ENCODE results near the gene TMOD4.
"Not testable (repeated sequence)": the region's sequence is repeated elsewhere in the genome, so short reads cannot be mapped to it uniquely, and the experiment has no call there.

Gene TMOD4

DNA sequence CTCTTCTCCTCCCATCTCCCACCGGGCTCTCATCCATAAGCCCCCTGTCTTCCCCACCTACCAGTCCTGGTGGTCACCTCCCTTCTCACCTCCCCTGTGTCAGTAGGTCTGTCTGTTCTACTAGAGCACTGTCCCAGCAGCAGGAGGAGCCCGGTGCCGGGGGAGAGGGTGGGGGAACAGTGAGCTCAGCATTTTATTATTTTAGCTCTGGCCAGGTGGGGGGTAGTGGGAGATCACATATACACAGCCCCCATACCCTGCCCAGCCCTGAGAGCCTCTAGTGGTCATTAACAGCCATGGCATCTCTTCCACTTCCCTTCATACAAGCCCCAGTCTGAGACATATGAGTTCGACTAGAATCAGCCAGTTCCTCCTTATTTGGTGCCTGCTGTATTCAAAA is at the start of gene TMOD4:
Gene TMOD4 (minus strand): TSS at position 119 of the 400 bp plus-strand sequence. CDS start 1,106 bp downstream, outside the sequence.
- DNase-seq: no peak

DNA sequence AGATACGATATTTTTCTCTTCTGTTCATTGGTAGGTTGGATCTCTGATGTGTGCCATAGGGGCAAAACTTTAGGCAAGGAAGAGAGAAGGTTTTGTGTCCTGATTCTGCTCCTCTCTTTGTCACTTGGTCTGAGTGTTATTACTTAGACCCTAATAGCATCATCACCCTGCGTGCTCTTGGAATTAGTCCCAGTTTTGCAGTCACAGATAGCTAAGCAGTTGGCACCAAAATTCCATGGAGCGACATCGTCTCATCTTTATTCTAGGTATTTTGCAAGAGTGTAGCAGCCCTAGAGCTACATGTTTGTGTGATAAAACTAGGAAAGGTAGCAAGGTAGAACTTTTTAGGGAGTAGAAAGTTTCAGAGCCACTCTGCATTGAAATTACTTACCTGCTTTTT is 46.3 kb upstream of the TMOD4 start:
- DNase-seq: no peak

DNA sequence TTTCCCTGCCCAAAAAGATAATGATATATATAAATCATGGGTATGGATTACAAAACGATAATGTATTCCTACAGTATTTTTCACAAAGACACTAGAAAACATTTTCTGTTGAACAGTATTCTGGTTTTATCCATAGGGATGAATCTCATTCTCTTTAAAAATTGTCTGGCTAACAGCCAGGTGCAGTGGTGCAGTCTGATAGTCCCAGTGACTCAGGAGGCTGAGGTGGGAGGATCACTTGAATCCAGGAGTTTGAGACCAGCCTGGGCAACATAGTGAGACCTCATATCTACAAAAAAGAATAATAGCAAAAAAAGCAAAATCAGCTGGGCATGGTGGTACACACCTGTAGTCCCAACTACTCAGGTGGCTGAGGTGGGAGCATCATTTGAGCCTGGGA is 45.8 kb upstream of the TMOD4 start:
- DNase-seq: no peak

DNA sequence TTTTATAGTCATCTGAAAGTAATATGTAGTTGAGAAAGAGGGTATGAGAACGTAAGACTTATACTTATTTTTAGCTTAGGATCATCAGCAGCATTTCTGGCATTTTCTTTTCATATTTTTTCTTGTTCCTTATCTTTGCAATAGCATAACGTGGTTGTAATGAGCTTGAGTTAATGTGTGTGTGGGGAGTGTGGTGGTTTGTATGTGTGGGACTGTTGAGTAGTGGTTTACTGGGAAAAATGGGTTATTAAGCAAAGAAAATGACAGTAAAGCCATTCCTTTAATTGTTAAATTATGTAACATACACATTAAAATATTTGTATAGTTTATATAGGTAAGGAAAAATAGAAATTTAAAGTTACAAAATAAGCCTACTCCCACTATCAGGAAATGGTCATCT is 37.8 kb upstream of the TMOD4 start:
- DNase-seq: no peak

DNA sequence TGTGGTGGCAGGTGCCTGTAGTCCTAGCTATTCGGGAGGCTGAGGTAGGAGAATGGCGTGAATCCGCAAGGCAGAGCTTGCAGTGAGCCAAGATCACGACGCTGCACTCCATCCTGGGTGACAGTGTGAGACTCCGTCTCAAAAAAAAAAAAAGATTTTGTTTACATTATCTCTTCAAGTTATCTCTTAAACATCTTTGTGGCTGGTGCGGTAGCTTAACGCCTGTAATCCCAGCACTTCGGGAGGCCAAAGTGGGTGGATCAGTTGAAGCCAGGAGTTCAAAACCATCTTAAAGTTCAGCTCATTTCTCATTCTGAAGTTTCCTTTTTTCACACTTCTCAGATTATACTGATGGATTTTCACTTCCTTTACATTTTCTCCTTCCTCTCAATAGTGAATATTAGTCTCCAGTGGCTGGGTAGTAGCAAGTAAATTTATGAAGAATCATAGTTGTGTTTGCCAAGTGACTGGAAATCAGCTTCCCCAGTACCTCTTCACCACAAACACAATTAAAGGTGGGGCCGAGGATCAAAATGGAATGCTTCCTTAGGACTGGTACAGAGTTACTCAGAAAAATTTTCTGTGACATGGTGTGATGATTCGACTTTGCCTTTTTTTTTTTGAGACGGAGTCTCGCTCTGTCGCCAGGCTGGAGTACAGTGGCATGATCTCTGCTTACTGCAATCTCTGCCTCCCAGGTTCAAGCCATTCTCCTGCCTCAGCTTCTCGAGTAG is 36.4 kb upstream of the TMOD4 start:
- DNase-seq: no peak

DNA sequence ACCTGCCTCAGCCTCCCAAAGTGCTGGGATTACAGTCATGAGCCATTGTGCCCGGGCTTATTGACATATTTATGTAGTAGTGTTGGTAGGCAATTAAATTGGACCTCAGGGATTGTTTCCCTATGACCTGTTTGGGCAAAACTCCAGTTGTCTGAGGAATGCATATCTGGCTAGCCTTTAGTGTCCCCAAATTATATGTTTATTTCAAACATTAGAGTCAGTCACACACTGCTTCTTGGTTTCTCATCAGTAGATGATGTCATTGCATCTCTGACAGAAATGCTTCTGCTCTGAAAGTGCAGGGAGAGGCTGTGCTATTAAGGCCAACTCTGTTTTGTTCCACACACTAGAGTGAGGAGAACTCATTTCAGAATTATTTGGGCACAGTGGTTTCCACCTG is 35.0 kb upstream of the TMOD4 start:
- DNase-seq: no peak

DNA sequence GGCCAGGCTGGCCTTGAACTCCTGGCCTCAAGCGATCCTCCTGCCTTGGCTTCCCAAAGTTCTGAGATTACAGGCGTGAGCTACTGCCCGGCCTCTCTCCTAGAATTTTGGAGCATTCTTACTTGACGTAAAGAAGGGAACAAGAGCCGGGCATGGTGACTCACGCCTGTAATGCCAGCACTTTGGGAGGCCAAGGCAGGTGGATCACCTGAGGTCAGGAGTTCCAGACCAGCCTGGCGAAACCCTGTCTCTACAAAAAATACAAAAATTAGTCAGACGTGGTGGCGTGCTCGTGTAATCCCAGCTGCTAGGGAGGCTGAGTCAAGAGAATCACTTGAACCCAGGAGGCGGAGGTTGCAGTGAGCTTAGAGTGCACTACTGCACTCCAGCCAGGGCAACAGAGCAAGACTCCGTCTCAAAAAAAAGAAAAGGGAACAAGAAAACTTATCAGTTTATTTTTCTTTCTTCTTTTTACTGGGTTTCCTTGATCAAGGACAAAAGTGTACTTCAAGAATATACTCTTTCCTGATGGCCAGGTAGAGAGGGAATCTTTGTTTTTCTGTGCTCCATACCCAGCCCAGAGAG is 29.7 kb upstream of the TMOD4 start:
- DNase-seq: not testable (repeated sequence)

DNA sequence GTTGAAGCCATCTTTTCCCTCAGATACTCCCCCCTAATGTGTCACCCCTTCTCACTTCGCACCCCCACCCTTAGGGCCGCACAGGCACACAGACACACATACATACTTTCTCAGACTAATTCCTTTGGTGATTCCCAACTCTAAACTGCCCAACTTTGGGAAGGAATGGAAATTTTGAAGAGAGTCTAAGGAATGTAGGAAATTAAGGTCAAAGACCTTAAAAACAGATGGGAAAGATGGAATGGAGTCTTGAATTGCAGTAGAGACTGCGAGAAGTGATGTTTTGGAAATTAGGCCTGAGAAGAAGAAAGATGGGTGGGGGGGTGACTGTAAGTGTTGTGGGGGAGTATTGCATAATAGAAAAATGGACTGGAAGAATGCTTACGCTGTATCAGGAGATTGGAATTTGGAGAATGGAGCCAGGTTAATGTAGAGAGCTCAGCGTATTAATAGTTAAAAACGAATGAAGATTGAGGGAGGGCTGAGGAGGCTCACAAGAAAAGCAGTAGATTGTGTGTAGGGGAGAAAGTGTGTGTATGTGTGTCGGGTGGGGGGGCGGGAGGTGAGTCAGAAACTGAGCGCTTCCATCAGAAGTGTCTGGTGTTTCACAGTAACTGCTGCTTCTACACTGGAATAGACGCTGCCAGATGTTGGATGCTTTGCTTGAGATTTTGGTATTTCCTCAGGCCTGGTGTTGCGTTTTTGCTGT is 24.2 kb upstream of the TMOD4 start:
- DNase-seq: no peak

DNA sequence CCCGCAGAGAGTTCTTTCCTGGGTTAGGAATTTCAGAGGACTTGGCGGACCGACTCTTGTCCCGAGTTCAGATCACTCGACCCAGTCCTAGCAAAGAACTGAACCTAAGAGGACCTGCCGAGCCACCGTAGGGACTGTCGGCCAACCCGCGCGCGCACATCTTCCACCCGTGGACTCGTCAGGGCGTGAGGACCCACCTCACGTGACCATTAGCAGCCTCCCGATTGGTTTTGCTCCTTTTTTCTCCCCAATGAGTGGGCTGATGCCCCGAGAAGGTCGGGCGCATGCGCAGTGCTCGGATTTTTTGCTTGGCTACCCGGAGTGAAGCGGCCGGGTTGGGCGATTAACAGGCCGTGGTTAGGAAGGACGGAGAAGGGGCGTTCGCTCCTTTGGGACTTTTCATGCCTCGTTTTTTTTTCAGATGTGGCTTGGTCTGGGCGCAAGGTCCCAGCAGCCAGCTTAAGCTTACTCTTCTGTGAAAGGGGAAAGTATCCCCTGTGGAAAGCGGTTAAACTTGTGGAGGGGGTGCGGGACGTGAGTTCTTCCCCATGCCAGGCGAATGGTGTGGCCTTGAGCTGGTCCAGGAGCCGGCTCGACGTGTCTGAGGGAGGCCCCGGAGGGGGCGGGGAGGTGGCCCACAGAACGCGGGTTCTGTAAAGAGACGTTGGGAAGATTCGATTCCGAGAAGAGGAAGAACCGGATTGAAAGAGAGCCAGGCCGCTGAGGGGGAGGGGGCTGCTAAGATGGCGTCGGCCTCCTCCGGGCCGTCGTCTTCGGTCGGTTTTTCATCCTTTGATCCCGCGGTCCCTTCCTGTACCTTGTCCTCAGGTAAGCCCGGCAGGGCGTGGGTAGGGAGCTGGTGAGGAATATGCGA is 22.7 kb upstream of the TMOD4 start, which contains the start of gene PIP5K1A:
Gene PIP5K1A (plus strand): TSS at position 299 of the 874 bp plus-strand sequence. CDS start 445 bp downstream, at position 744.
- peak; percentile 96 for DNase-seq

DNA sequence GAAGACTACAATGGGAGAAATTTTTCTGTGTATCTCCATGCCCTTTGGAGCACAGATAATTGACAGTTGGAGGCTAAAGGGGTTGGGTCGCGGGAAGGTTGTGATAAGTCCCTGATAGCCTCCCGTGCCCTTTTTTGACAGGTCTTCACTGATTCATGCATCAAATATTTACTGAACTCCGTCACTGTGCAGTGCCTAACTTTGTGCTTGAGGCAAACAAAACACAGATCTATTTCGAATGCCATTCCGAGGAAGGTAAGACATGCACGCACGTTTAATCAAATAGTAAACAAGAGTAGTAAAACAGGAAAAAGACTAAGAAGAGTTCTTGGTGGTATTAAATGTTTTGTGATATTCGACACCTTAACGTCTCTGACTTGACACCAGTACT is 22.1 kb upstream of the TMOD4 start:
- no peak for DNase-seq

DNA sequence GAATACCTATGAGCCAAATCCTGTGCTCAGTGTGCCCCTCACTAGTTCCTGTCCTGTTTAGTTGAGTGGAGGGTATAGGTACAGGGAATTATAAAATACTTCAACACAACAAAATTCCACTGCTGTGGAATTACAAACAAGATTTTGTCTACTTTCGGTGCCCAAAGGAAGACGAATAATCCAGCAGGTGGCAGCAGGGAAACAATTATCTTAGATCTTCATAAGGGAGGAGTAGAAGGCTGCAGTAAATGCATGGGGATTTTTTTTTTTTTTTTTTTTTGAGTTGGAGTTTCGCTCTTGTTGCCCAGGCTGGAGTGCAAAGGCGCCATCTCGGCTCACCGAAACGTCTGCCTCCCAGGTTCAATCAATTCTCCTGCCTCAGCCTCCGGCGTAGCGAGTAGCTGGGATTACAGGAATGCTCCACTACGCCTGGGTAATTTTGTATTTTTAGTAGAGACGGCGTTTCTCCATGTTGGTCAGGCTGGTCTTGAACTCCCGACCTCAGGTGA is 20.6 kb upstream of the TMOD4 start:
- DNase-seq: peak; percentile 27

DNA sequence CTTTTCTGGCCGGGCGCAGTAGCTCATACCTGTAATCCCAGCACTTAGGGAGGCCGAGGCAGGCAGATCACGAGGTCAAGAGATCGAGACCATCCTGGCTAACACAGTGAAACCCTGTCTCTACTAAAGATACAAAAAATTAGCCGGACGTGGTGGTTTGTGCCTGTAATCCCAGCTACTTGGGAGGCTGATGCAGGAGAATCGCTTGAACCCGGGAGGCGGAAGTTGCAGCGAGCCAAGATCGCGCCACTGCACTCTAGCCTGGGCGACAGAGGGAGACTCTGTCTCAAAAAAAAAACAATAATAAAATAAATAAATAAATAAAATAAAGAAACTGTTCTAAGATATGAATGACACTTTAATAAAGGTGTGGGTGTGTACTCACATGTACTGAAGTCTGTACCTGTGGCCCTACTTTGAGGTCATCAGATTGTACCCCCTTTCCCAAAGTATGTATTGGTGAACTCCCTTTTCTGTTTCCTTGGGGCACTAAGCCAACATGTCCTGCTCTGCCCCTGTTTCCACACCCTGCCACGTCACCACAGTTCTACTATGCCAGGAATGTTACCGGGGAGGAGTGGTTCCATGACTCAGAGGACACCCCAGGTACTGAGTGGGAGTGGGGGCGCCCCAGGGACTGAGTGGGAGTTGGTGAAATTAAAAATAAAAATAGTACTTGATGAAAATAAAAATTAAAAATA is 19.3 kb upstream of the TMOD4 start:
- DNase-seq: not testable (repeated sequence)

DNA sequence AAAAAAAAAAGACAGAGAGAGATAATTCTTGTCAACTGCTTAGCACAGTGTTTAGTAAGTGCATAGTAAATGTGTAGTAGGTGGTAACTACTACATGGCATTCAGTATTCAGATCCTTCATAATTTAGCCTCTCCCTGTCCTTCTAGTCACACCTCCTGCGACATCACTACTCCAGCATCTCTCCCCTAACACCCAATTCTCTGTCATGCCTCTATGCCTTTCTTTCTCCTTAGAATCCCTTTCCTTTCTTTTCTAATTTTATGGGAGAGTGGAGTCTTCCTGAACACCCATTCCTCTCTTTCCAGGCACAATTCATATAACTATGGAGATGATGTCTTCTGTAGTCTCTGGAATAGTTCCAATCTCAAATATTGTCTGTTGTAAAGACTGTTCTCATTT is 18.1 kb upstream of the TMOD4 start:
- DNase-seq: no peak

DNA sequence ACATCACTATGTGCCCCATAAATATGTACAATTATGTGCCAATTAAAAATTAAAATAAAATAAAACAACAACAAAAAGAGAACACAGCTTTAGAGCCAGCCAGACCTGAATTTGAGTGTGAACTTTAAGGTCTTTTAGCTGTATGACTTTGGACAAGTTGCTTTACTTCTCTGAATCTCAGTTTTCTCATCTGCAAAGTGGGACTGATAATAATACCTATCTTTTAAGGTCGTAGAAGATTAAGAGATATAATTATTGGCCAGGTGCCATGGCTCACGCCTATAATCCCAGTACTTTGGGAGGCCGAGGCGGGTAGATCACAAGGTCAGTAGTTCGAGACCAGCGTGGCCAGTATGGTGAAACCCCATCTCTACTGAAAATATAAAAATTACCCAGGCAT is 17.5 kb upstream of the TMOD4 start:
- no peak for DNase-seq

DNA sequence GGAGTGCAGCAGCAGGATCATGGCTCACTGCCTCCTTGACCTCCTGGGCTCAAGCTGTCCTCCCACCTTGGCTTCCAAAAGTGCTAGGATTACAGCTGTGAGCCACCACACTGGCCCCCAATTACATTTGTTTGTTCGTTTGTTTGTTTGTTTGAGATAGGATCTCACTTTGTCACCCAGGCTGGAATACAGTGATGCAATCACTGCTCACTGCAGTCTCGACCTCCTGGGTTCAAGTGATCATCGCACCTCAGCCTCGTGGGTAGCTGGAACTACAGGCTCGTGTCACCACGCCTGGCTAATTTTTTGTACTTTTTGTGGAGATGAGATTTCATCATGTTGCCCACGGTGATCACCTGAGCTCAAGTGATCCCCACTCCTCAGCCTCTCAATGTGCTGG is 16.3 kb upstream of the TMOD4 start:
- no peak for DNase-seq

DNA sequence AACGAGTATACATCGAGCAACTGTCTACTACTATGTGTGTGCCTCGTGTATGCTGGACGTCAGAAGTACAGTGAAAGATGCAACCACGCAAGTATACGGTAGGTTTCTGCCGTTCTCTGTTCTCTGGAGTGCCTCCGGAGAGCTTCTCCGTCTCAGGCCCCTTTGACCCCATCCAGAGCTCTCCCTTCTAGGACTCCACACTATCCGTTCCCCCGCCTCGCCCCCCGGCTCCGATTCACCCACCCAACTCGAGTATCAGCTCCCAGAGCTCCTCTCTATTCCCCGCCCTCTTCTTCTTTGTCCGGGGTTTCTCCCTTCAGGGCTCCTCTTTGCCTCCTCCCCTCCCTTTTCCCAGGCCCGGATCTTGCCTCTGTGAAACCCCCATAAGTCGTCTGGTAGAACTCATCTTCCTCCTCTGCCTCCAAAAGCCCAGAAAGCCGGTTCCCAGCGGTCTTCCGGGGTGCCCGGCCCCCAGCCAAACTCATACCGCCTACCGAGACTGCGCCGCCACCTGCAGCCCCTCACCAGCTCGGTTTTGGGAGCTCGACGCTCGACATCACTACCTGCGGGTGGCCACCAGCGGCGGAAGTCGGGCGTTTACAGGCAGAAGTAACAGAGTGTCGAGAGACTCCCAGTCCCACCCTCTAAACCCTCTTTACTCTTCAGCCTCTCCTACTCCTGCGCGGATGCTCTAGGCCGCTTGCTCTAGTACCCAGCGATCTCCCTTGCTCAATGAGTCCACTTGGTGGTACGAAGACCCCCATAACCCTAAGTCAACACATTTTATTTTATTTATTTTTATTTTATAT is 14.1 kb upstream of the TMOD4 start, which contains the start of gene VPS72:
Gene VPS72 (minus strand): TSS at position 561 of the 809 bp plus-strand sequence. CDS start 76 bp downstream, at position 485.
- DNase-seq: peak; percentile 91

DNA sequence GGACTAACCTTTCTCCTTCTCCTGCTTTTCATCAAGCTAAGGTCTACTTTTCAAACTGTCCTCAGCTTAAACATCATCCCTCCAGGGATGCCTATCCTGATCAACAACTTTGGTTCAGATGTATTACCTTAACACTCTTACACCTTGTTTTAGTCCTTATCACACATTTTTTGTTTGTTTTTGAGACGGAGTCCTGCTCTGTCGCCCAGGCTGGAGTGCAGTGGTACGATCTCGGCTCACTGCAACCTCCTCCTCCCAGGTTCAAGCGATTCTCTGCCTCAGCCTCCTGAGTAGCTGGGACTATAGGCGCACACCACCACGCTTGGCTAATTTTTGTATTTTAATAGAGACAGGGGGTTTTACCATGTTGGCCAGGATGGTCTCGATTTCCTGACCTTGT is 12.9 kb upstream of the TMOD4 start:
- not testable (repeated sequence) for DNase-seq

DNA sequence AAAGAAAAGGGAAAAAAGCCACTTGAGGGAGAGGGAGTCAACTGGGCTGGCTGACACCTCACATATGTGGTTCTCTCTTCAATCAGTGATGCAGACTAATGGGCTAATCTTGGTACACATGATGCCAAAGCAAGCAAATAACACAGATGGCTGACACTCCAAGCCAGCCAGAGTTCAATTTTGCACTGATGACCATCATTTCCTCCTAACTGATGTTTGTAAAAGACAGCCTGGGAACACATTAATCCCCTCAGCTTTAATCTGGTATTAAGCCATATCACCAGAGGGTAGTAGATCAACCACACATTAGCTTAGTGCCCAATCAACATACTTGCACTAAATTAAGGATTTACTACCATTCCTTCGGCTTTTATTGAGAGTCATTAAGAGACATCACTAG is 11.4 kb upstream of the TMOD4 start:
- no peak for DNase-seq

DNA sequence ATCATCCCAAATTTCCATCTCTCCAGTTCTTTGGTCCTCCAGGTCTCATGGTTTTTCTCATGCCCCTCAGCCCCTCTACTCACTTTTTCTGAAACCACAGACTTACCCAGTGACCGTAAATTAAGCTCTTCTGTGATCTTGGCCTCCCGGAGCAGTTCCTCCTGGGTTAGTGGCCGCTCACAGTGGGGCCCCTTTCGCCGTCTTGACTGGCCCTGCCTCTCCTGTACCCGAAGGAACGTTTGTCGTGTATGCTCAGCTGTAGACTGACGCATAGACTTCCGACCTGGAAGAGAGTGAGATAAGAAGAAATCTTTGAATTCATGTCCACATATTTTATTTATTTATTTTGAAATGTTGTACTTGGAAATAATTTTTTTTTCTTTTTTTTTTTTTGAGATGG is 8.4 kb upstream of the TMOD4 start:
- DNase-seq: no peak

DNA sequence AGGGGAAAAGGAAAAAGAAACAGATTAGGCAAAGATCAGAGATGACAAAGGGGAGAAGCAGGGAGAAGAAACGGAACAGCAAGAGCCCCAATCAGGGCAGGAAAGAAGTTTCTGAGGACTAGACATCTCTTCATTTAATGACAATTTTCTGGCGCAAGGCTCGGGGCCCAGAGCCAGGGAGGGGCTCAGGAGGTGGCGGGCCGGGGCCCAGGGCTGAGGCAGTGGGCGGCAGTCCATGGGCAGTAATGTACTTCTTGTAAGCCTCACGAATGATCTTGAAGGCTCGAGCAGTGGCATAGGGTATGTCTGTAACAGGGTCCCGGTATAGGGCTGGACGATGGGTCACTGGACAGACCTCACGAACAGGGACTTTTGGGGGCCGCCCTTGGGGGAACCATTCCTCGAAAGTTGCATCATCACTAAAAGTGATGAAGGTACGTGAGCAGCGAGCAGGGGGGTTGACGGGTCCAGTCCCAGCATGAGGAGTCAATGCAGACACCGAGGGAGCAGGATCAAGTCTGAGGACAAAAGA is 799 bp upstream of the TMOD4 start:
- no peak for DNase-seq
